Measurements from ENCODE around the gene TMEM150A.
"Not testable (repeated sequence)": the region's sequence is repeated elsewhere in the genome, so short reads cannot be mapped to it uniquely, and the experiment has no call there.

Gene TMEM150A

GRCh38 chr2:85642725-85643124 lies 40.2 kb upstream of the TMEM150A start:
- H3K4me1 ChIP-seq (ENCODE audit: control insufficient read depth in 1 of 2, insufficient read depth in 2 of 2, low read length in 2 of 2) = no peaks in the 10 kb centered on the region
- H3K9ac ChIP-seq (ENCODE audit: low read depth in 1 of 2, low read length in 2 of 2) = no peak overlapping the region
- H3K4me3 ChIP-seq (ENCODE audit: low read depth in 1 of 2, low read length in 2 of 2) = no peak overlapping the region
- H3K9me3 ChIP-seq (ENCODE audit: control insufficient read depth in 1 of 2, low read length in 2 of 2) = no peaks in the 10 kb centered on the region
- H3K36me3 ChIP-seq (ENCODE audit: control insufficient read depth in 1 of 2, insufficient read depth in 2 of 2, low read length in 2 of 2) = peaks cover 26 to 89% of the 10 kb centered on the region in 2 donors
- no peaks in the 10 kb centered on the region for H3K27me3 ChIP-seq (ENCODE audit: control insufficient read depth in 1 of 2, insufficient read depth in 2 of 2, low read length in 2 of 2)
- H3K27ac ChIP-seq (ENCODE audit: low read depth, low read length) = no peak overlapping the region

- no peaks in the 10 kb centered on the region for H3K27me3 ChIP-seq (ENCODE audit: control insufficient read depth in 1 of 2, insufficient read depth in 2 of 2, low read length in 2 of 2)
- no peak overlapping the region for H3K4me3 ChIP-seq (ENCODE audit: low read depth in 1 of 2, low read length in 2 of 2)
- no peaks in the 10 kb centered on the region for H3K9me3 ChIP-seq (ENCODE audit: control insufficient read depth in 1 of 2, low read length in 2 of 2)
- no peaks in the 10 kb centered on the region for H3K4me1 ChIP-seq (ENCODE audit: control insufficient read depth in 1 of 2, insufficient read depth in 2 of 2, low read length in 2 of 2)
- H3K27ac ChIP-seq (ENCODE audit: low read depth, low read length) = no peak overlapping the region
- no peak overlapping the region for H3K9ac ChIP-seq (ENCODE audit: low read depth in 1 of 2, low read length in 2 of 2)
- H3K36me3 ChIP-seq (ENCODE audit: control insufficient read depth in 1 of 2, insufficient read depth in 2 of 2, low read length in 2 of 2) = peaks cover 35 to 82% of the 10 kb centered on the region in 2 donors
Measured at GRCh38 chr2:85635636-85636035, 33.1 kb upstream of the TMEM150A start.

- peaks cover 39 to 86% of the 10 kb centered on the region in 2 donors for H3K36me3 ChIP-seq (ENCODE audit: control insufficient read depth in 1 of 2, insufficient read depth in 2 of 2, low read length in 2 of 2)
- no peak overlapping the region for H3K4me3 ChIP-seq (ENCODE audit: low read depth in 1 of 2, low read length in 2 of 2)
- no peaks in the 10 kb centered on the region for H3K4me1 ChIP-seq (ENCODE audit: control insufficient read depth in 1 of 2, insufficient read depth in 2 of 2, low read length in 2 of 2)
- H3K9me3 ChIP-seq (ENCODE audit: control insufficient read depth in 1 of 2, low read length in 2 of 2) = no peaks in the 10 kb centered on the region
- no peak overlapping the region for H3K9ac ChIP-seq (ENCODE audit: low read depth in 1 of 2, low read length in 2 of 2)
- H3K27ac ChIP-seq (ENCODE audit: low read depth, low read length) = no peak overlapping the region
- no peaks in the 10 kb centered on the region for H3K27me3 ChIP-seq (ENCODE audit: control insufficient read depth in 1 of 2, insufficient read depth in 2 of 2, low read length in 2 of 2)
Measured at GRCh38 chr2:85635011-85635410, 32.5 kb upstream of the TMEM150A start.

GRCh38 chr2:85631316-85631715 lies 28.8 kb upstream of the TMEM150A start:
- Histone ChIP-seq H3K27ac (ENCODE audit: low read depth, low read length) (no peak overlapping the region), H3K9me3 (ENCODE audit: control insufficient read depth in 1 of 2, low read length in 2 of 2) (no peaks in the 10 kb centered on the region), H3K27me3 (ENCODE audit: control insufficient read depth in 1 of 2, insufficient read depth in 2 of 2, low read length in 2 of 2) (no peaks in the 10 kb centered on the region), H3K4me3 (ENCODE audit: low read depth in 1 of 2, low read length in 2 of 2) (no peak overlapping the region), H3K9ac (ENCODE audit: low read depth in 1 of 2, low read length in 2 of 2) (no peak overlapping the region), H3K36me3 (ENCODE audit: control insufficient read depth in 1 of 2, insufficient read depth in 2 of 2, low read length in 2 of 2) (peaks cover 38 to 79% of the 10 kb centered on the region in 2 donors), H3K4me1 (ENCODE audit: control insufficient read depth in 1 of 2, insufficient read depth in 2 of 2, low read length in 2 of 2) (no peaks in the 10 kb centered on the region)

- H3K27me3 ChIP-seq (ENCODE audit: control insufficient read depth in 1 of 2, insufficient read depth in 2 of 2, low read length in 2 of 2) = no peaks in the 10 kb centered on the region
- no peaks in the 10 kb centered on the region for H3K9me3 ChIP-seq (ENCODE audit: control insufficient read depth in 1 of 2, low read length in 2 of 2)
- peaks cover 37 to 81% of the 10 kb centered on the region in 2 donors for H3K36me3 ChIP-seq (ENCODE audit: control insufficient read depth in 1 of 2, insufficient read depth in 2 of 2, low read length in 2 of 2)
- H3K27ac ChIP-seq (ENCODE audit: low read depth, low read length) = no peak overlapping the region
- no peak overlapping the region for H3K4me3 ChIP-seq (ENCODE audit: low read depth in 1 of 2, low read length in 2 of 2)
- H3K4me1 ChIP-seq (ENCODE audit: control insufficient read depth in 1 of 2, insufficient read depth in 2 of 2, low read length in 2 of 2) = no peaks in the 10 kb centered on the region
- H3K9ac ChIP-seq (ENCODE audit: low read depth in 1 of 2, low read length in 2 of 2) = no peak overlapping the region
Measured at GRCh38 chr2:85628658-85629057, 26.2 kb upstream of the TMEM150A start.

- H3K4me1 ChIP-seq (ENCODE audit: control insufficient read depth in 1 of 2, insufficient read depth in 2 of 2, low read length in 2 of 2) = no peaks in the 10 kb centered on the region
- H3K27me3 ChIP-seq (ENCODE audit: control insufficient read depth in 1 of 2, insufficient read depth in 2 of 2, low read length in 2 of 2) = no peaks in the 10 kb centered on the region
- H3K36me3 ChIP-seq (ENCODE audit: control insufficient read depth in 1 of 2, insufficient read depth in 2 of 2, low read length in 2 of 2) = peaks cover 39 to 78% of the 10 kb centered on the region in 2 donors
- no peak overlapping the region for H3K9ac ChIP-seq (ENCODE audit: low read depth in 1 of 2, low read length in 2 of 2)
- no peaks in the 10 kb centered on the region for H3K9me3 ChIP-seq (ENCODE audit: control insufficient read depth in 1 of 2, low read length in 2 of 2)
- H3K4me3 ChIP-seq (ENCODE audit: low read depth in 1 of 2, low read length in 2 of 2) = no peak overlapping the region
- H3K27ac ChIP-seq (ENCODE audit: low read depth, low read length) = no peak overlapping the region
Measured at GRCh38 chr2:85623991-85624390, 21.5 kb upstream of the TMEM150A start.

GRCh38 chr2:85621338-85621737 lies 18.8 kb upstream of the TMEM150A start:
- H3K36me3 ChIP-seq (ENCODE audit: control insufficient read depth in 1 of 2, insufficient read depth in 2 of 2, low read length in 2 of 2) = peaks cover 25 to 59% of the 10 kb centered on the region in 2 donors

GRCh38 chr2:85619617-85620016 lies 17.1 kb upstream of the TMEM150A start:
- H3K9ac ChIP-seq (ENCODE audit: low read depth in 1 of 2, low read length in 2 of 2) = no peak overlapping the region

More at GRCh38 chr2:85621338-85621737, 18.8 kb upstream of the TMEM150A start:
- H3K27ac ChIP-seq (ENCODE audit: low read depth, low read length) = no peak overlapping the region
- H3K9me3 ChIP-seq (ENCODE audit: control insufficient read depth in 1 of 2, low read length in 2 of 2) = no peaks in the 10 kb centered on the region
- H3K4me3 ChIP-seq (ENCODE audit: low read depth in 1 of 2, low read length in 2 of 2) = no peak overlapping the region
- H3K27me3 ChIP-seq (ENCODE audit: control insufficient read depth in 1 of 2, insufficient read depth in 2 of 2, low read length in 2 of 2) = no peaks in the 10 kb centered on the region
- no peak overlapping the region for H3K9ac ChIP-seq (ENCODE audit: low read depth in 1 of 2, low read length in 2 of 2)
- peaks cover 7 to 10% of the 10 kb centered on the region in 2 donors for H3K4me1 ChIP-seq (ENCODE audit: control insufficient read depth in 1 of 2, insufficient read depth in 2 of 2, low read length in 2 of 2)

GRCh38 chr2:85617723-85618122 lies 15.2 kb upstream of the TMEM150A start:
- H3K27ac ChIP-seq (ENCODE audit: low read depth, low read length) = not testable (repeated sequence)
- Histone ChIP-seq H3K9ac (ENCODE audit: low read depth in 1 of 2, low read length in 2 of 2) (peak overlapping the region in 1 of 2 donors; percentile 65), H3K36me3 (ENCODE audit: control insufficient read depth in 1 of 2, insufficient read depth in 2 of 2, low read length in 2 of 2) (peaks cover 7 to 27% of the 10 kb centered on the region in 2 donors)

More at GRCh38 chr2:85619617-85620016, 17.1 kb upstream of the TMEM150A start:
- Histone ChIP-seq H3K4me1 (ENCODE audit: control insufficient read depth in 1 of 2, insufficient read depth in 2 of 2, low read length in 2 of 2) (peaks cover 7 to 10% of the 10 kb centered on the region in 2 donors), H3K27me3 (ENCODE audit: control insufficient read depth in 1 of 2, insufficient read depth in 2 of 2, low read length in 2 of 2) (no peaks in the 10 kb centered on the region), H3K27ac (ENCODE audit: low read depth, low read length) (no peak overlapping the region), H3K36me3 (ENCODE audit: control insufficient read depth in 1 of 2, insufficient read depth in 2 of 2, low read length in 2 of 2) (peaks cover 14 to 43% of the 10 kb centered on the region in 2 donors), H3K4me3 (ENCODE audit: low read depth in 1 of 2, low read length in 2 of 2) (no peak overlapping the region), H3K9me3 (ENCODE audit: control insufficient read depth in 1 of 2, low read length in 2 of 2) (no peaks in the 10 kb centered on the region)

GRCh38 chr2:85615413-85615728 lies 12.9 kb upstream of the TMEM150A start:
- H3K36me3 ChIP-seq (ENCODE audit: control insufficient read depth in 1 of 2, insufficient read depth in 2 of 2, low read length in 2 of 2) = peaks cover 5 to 9% of the 10 kb centered on the region in 2 donors
- no peak overlapping the region for H3K9ac ChIP-seq (ENCODE audit: low read depth in 1 of 2, low read length in 2 of 2)
- no peaks in the 10 kb centered on the region for H3K27me3 ChIP-seq (ENCODE audit: control insufficient read depth in 1 of 2, insufficient read depth in 2 of 2, low read length in 2 of 2)
- H3K4me1 ChIP-seq (ENCODE audit: control insufficient read depth in 1 of 2, insufficient read depth in 2 of 2, low read length in 2 of 2) = peaks cover 9 to 18% of the 10 kb centered on the region in 2 donors
- no peak overlapping the region for H3K27ac ChIP-seq (ENCODE audit: low read depth, low read length)
- no peaks in the 10 kb centered on the region for H3K9me3 ChIP-seq (ENCODE audit: control insufficient read depth in 1 of 2, low read length in 2 of 2)
- H3K4me3 ChIP-seq (ENCODE audit: low read depth in 1 of 2, low read length in 2 of 2) = peak overlapping the region in 1 of 2 donors; percentile 94

More at GRCh38 chr2:85617723-85618122, 15.2 kb upstream of the TMEM150A start:
- Histone ChIP-seq H3K4me1 (ENCODE audit: control insufficient read depth in 1 of 2, insufficient read depth in 2 of 2, low read length in 2 of 2) (peaks cover 7 to 10% of the 10 kb centered on the region in 2 donors), H3K4me3 (ENCODE audit: low read depth in 1 of 2, low read length in 2 of 2) (peak overlapping the region in 1 of 2 donors; percentile 94)
- H3K27me3 ChIP-seq (ENCODE audit: control insufficient read depth in 1 of 2, insufficient read depth in 2 of 2, low read length in 2 of 2); H3K9me3 ChIP-seq (ENCODE audit: control insufficient read depth in 1 of 2, low read length in 2 of 2): not testable (repeated sequence)

GRCh38 chr2:85614757-85615156 lies 12.3 kb upstream of the TMEM150A start:
- peaks cover 13 to 22% of the 10 kb centered on the region in 2 donors for H3K4me1 ChIP-seq (ENCODE audit: control insufficient read depth in 1 of 2, insufficient read depth in 2 of 2, low read length in 2 of 2)
- H3K27ac ChIP-seq (ENCODE audit: low read depth, low read length); H3K9me3 ChIP-seq (ENCODE audit: control insufficient read depth in 1 of 2, low read length in 2 of 2); H3K27me3 ChIP-seq (ENCODE audit: control insufficient read depth in 1 of 2, insufficient read depth in 2 of 2, low read length in 2 of 2); H3K4me3 ChIP-seq (ENCODE audit: low read depth in 1 of 2, low read length in 2 of 2); H3K9ac ChIP-seq (ENCODE audit: low read depth in 1 of 2, low read length in 2 of 2): not testable (repeated sequence)
- peaks cover 5 to 11% of the 10 kb centered on the region in 2 donors for H3K36me3 ChIP-seq (ENCODE audit: control insufficient read depth in 1 of 2, insufficient read depth in 2 of 2, low read length in 2 of 2)
